NCI-H510A treated with DMSO at 0.1 percent for 48 hours (cell line): ENCODE data around the gene PLOD2.

ENCODE experiments used
- DNase-seq: peaks from one replicate; lab custom pipeline; 2025; lab: John Stamatoyannopoulos, UW

PLOD2 gene

DNA sequence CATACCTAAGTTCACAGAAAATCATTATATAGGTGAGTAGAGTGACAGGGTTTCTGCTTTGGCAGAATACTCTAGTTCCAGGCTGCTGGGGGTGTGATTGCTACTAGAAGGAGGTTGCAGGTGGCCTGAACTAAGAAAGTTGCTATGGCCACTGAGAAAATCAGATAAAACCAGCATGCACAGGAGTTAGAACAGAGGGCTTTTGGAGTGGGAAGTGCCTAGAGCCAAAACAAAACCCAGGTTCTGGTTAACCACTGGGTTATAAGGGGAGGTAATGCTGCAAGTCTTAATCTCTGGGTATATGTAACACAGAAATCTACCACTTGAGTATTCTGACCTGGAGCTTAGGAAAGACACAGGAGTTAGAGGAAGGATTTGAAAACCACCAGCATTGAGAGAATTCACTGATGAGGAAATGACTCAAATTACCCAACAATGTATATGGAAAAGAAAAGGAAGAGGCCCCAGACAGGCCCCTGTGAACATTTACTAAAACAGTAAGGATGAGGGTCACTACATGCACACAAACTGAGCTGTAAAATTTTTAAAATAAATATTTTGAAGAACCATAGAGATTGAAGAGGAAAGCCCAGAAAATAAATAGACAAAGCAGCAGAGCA, 60.0 kb downstream of the PLOD2 start:
- no peak for DNase-seq

DNA sequence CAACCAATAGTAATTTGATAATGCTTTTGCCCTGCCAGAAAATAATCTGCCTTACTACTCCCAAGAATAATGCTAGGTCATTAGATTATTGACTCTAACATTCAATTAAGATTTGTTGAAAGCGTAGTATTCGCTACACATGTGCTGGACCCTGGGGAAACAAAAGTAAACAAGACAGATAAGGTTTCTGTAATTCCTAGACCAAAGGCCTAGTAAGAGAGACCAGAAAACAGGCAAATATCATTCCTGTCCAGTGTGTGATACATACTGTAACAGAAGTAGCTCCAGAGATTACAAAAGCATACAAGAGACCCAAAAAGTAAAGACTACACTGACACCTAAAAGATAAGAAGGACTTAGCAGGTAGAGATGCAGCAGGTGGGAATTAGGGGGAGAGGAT, 60.8 kb downstream of the PLOD2 start:
- DNase-seq, result no peak

- no peak for DNase-seq
These were observed 61.7 kb downstream of the PLOD2 start for GRCh38 chr3:146099316-146099715.

GRCh38 chr3:146093896-146094295, 67.1 kb downstream of the PLOD2 start:
- no peak for DNase-seq

- no peak for DNase-seq
These were observed 68.8 kb downstream of the PLOD2 start for GRCh38 chr3:146092230-146092629.

- DNase-seq, result no peak
These were observed 69.6 kb downstream of the PLOD2 start for GRCh38 chr3:146091397-146091796.

DNA sequence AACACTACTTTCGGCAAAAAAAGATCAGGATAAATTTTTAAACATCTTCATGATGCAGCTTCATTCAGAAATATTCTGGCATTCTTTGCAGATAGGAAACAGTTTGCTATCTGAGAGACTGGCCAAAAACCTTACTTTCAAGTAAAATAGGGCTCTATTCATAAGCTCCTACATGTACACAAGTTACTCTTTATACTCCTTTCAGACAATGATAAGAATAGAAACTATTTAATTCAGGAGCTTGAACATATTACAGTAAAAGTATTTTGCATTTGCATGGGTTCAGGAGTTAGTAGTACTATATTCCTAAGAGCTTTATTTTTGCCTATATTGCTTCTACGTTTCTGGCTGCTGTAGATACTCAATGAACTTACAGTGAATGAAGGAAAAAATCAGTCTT, 70.5 kb downstream of the PLOD2 start:
- DNase-seq, result no peak

DNA sequence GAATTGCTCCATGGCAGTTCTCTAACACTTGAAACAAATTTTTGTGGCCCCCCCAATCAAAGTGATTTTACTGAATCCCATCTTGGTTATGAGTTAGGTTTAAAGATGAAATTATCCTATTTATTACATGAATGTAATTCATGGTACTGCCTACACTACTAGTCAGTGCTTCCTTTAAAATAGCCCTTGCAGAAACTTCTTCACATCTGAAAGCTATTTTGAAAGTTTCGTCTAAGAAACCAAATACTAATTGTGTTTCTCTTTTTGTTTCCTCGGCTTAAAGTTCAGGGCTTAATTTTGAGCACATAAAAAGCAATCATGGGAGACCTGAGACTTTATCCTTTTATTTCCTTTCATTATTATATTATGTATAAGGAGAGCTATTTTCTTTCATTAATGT, 72.1 kb downstream of the PLOD2 start:
- no peak for DNase-seq

DNA sequence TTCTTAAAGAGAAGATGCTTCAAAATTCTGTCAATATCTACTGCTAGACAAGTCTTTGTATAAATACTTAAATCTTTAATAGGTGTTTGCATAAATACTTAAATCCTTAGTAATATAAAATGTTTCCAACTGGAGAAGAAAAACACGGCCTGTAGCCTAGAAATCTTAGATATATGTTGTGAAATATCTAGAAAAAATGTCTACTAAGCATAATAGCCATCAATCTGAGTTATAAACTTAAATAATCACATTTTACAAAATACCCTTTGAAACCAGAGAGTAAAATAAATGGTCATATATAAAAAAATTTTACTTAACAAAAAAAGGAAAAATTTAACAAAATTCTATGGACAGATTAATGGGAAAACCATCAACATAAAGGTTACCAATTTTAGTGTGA, 73.9 kb downstream of the PLOD2 start:
- DNase-seq, result no peak

- no peak for DNase-seq
These were observed 74.8 kb downstream of the PLOD2 start for GRCh38 chr3:146086211-146086610.

- no peak for DNase-seq
These were observed 75.3 kb downstream of the PLOD2 start for GRCh38 chr3:146085678-146086077.

- DNase-seq, result no peak
These were observed 80.4 kb downstream of the PLOD2 start for GRCh38 chr3:146080578-146080977.

DNA sequence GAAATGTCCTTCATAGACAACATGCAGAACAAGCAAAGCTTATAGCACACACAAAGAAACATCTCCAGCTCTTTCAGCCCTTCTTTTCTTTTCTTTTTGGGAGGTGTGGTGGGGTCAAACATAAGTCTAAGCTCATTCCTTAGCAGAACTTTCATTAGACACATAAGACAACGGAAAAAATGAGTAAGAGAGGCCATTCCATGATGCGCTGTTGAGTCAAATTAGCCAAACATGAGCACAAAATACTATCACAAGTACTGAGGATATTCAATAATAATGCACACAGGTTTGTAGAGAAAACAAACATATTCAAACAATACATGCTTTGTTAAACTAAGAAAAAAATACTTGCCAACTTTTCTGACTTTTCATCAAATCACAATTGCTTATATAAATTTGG, 83.0 kb downstream of the PLOD2 start:
- DNase-seq, result no peak

DNA sequence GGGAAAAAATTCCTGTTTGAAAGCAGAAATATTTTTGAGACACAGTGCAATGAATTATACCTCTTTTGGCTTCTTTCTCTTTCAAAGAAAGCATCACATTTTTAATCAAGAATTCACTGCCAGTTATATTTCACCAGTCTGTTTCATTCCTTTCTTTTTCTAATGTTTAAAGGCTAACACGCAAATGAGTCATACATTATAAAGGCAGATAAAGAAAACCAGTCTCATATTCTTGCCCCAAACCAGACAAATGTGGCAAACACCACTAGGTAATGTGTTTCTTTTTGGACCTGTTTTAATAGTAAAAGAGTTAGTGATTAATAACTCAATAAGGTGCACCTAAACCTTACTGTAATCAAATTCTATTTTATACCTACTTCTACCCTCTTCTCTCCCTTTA, 83.8 kb downstream of the PLOD2 start:
- no peak for DNase-seq

- no peak for DNase-seq
These were observed 88.2 kb downstream of the PLOD2 start for GRCh38 chr3:146072824-146073223.

GRCh38 chr3:146072061-146072460, 88.9 kb downstream of the PLOD2 start:
- DNase-seq, result no peak

GRCh38 chr3:146071632-146072031, 89.4 kb downstream of the PLOD2 start:
- no peak for DNase-seq

DNA sequence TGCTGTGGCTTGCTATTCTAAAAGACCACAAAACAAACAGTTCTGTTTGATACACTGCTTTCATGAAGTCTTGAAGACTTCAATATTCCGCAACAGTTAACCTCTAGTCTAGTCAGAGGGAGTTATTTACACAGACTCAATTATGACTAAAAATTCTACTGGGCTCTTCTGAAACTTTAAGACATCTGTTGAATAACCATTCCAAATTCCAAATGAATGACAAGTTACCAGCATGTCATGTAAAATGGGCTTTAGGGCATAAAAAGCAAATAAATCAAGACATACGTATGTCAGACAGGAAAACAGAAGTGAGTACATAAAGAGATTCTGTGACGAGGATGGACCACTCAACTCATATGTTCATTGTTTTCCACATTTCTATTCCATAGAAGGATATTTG, 93.9 kb downstream of the PLOD2 start:
- DNase-seq, result no peak

DNA sequence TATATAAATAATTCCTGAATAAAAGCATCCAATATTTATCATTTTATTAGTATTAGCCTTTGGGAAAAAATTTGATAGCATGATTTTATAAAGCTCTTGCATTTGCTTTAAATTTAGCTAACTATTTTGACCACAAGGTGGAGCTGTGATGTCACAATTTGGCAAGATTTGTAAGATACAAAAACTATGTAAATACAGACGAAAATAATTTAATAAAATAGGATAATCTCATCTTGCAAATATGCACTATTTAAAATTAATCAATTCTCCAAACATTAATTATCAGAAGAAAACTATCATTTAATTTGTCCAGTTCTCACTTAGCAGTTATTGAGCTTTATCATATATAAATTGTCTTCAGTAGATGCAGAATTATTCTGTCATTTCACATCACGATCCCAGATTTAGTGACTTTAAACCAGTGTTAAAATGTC, 95.4 kb downstream of the PLOD2 start:
- DNase-seq, result peak; percentile 66

GRCh38 chr3:146058241-146058640, 102.7 kb downstream of the PLOD2 start:
- DNase-seq, result no peak

GRCh38 chr3:146052791-146053310, 108.1 kb downstream of the PLOD2 start:
- no peak for DNase-seq

DNA sequence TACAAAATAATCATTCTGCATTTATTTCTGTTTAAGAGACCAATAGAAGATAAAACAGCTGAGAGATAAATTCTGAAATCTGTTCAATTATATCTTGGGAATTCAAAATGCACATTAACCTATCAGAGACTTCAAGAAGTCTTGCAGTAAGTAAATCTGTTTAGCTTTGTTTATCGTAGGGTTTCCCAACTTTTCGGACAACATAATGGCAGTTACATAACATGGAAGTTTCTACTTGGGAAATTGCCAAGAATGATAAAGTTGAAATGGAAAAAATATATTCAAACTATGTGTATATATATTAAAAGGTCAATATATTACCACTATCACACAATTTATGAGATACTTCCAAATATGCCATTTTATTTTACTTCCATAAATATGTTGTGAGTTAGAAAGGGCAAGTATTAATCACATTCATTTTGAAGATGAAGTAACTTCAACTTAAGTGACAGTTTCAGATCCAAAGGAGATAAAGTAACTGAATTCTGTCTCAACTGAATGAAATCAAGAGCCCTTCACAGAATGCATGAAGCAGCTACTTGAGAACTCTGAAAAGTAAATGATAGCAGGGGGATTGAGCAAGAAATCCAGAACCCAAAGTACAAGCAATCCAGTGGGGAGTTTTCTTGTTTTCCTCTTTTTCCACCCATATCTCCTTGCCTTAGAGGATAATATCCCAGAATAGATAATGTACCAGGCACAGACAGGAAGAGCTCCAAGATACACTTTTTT, 108.8 kb downstream of the PLOD2 start:
- no peak for DNase-seq

DNA sequence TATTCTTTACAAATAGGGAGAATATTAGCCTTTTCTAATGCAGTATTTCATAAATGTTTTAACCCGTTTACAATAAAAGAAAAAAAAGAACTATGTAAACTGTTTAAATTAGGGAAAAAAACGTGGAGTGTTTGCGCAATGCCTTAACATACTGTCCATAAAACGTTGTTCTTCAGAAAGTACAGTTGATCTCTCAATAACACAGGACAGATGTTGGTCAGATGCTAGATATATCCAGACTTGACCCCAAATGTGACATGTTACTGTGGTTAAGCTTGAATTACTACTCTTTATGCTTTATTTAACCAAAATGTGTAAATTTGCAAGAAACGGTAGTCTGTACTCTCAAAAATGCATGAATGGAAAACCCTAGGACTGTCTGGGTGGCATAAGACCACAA, 110.3 kb downstream of the PLOD2 start:
- DNase-seq, result no peak

DNA sequence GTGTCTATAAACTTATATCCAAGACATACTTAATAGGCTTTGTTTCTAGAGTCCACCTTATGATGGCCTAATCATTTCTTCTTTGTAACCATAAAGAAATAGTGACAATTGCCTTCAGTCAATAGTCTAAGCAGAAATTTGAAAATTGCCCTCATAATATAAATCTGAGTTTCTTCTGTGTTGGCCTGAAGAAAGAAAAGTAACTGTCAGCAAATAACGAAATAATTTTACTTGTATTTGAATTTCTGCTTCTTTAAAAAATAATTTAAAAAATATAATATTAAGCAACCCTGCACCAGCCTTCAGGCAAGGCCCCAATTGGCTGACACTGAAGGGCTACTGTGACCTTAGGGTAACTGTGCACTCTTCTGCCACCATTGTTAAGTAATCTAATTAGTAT, 113.5 kb downstream of the PLOD2 start:
- DNase-seq, result no peak
